ENCODE results near the gene CA9.

Gene CA9

DNA sequence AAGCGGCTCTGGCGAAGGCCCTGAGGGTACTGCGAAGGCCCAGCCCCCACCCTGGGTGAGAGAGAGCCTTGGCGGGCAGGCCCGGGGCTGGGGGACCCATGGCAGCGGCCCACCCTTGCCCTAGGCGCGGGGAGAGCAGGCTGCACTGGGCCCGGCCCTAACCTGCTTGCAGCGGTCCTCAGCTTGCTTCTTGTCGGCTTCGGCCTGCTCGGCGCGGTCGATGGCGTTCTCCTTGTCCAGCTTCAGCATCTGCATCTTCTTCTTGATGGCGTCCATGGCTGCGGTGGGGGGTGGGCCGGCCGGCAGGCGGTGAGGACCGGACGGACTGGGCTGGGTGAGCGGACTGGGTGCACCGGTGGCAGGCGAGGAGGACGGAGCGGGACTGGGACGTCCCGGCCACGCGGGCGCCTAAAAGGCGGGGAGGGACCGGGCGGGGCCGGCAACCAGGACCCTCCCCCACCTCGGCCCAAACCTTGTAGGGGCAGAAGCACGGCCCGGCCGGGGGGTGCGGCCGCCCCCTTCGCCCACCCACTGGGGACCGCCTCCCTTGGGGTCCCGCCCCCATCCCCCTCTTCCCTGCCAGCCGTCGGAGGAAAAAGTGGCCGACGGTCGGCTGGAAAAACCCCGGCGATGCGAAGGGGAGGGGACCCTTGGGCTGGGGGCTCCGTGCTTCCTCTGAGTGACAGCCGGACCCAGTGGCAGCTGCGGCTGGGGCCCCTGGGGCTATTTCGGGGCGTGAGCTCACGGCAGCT is 16.0 kb downstream of the CA9 start, which contains the start of gene TPM2:
Gene TPM2 (minus strand): TSS at position 384 of the 752 bp plus-strand sequence. CDS start 108 bp downstream, at position 276.
- no peak for DNase-seq (ENCODE audit: extremely low spot score, insufficient read length, low read depth)
- FAIRE-seq, result no peak

DNA sequence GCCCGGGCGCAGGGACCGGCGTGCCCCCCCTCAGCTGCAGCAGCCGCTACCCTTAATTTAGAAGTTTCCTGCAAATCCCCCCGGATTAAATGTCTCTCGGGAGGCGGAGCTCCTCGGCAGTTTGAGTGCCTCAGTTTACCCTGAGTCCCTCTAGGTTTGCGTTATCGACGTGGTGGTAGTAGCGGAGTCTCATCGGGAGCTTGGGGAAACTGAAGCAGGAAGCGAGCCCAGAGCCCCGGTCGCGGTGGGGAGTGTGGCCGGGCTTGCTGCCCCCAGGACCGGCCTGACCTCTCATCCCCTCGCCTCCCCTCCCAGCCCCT is 16.5 kb downstream of the CA9 start:
- FAIRE-seq (no peak), DNase-seq (ENCODE audit: extremely low spot score, insufficient read length, low read depth) (peak; percentile 29)

DNA sequence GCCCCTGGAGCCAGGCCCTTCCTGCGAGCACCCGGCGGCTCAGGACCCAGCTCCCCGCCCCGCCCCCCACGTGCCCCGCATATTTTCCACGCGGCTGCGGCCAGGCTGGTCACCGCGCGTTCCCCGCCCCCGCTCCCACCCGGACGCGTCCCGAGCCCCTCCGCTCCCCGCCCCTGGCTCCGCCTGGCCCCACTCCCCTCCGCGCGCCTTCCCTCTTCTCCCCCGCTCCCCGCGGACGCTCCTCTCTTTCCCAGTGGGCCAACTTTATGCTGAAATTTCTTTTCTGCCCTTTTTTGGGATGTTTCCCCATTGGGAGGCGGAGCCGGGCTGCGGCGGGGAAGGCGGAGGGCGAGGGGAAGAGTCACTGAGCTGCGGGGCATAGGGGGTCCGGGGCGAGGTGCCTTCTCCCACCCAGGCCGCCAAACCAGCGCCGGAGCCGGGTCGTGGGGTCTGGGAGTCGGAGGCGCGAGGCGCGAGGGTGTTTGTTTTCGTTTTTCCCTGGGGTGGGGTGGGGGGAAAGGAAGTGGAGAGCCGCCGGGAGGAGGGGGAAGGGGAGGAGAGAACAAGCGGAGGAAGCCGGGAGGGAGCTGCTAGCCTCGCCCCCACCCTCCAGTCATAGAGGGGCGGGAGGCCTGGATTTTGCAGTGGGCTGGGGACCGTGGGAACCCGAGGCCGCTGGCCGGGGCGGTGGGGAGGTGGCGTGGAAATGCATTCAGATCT is 17.0 kb downstream of the CA9 start:
- DNase-seq (ENCODE audit: extremely low spot score, insufficient read length, low read depth), result no peak
- no peak for FAIRE-seq

DNA sequence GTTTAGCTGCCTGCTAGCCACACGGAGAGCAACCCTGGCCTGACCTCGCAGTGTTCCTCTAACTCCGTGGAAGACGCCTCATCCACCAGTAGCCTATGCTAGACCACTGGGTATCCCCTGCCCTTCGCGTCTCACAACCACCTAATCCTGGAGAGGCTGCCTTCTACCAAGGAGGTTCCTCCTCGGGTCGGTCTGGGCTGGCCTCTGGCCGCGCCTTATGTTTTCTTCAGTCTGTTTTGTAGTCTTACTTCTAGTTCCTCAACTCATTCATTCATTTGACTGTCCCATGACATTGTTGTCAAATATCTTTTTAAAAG is 17.6 kb downstream of the CA9 start:
- FAIRE-seq, result no peak
- DNase-seq (ENCODE audit: extremely low spot score, insufficient read length, low read depth), result no peak

DNA sequence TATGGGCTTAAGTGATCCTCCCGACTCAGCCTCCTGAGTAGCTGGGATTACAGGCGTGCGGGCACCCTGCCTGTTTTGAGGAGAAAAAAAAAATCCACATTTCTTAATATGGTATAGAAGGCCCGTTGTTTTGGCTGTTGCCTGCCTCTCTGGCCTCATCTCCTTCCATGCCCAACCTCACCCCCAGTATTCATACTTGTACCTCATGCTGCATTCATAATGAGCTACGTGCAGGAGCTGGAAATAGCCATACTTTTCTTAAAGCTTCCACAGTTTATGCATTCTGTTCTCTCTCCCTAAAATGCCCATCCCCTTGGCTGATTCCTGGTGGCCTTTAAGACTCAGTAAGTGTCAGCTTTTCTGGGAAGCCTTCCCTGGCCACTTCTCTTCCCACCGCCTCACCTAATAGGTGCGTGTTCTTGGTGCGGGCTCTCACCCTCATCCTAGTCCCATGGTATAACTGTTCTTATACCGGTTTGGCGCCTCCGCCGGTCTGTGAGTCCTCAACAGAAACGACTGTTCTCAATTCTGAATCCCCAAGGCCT is 18.1 kb downstream of the CA9 start:
- FAIRE-seq (no peak), DNase-seq (ENCODE audit: extremely low spot score, insufficient read length, low read depth) (no peak)

DNA sequence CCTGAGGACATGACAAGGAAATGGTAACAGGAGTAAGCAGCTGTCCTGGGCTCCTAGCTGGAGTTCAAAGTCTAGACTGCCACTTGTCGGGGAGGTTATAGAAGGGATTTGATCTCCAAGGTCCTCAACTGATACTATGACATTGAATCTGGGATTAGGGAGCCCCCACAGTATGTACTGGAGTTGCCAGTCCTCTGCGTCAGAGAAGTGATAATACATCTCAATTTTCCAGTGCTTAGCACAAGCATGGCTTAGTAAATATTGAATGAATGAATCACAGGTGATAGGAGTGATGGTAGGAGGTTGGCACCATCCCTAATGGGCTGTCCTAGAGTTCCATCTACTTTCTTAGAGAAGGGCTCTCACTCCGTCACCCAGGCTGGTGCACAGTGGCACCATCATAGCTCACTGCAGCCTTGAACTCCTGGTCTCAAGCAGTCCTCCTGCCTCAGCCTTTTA is 22.2 kb downstream of the CA9 start:
- no peak for FAIRE-seq

DNA sequence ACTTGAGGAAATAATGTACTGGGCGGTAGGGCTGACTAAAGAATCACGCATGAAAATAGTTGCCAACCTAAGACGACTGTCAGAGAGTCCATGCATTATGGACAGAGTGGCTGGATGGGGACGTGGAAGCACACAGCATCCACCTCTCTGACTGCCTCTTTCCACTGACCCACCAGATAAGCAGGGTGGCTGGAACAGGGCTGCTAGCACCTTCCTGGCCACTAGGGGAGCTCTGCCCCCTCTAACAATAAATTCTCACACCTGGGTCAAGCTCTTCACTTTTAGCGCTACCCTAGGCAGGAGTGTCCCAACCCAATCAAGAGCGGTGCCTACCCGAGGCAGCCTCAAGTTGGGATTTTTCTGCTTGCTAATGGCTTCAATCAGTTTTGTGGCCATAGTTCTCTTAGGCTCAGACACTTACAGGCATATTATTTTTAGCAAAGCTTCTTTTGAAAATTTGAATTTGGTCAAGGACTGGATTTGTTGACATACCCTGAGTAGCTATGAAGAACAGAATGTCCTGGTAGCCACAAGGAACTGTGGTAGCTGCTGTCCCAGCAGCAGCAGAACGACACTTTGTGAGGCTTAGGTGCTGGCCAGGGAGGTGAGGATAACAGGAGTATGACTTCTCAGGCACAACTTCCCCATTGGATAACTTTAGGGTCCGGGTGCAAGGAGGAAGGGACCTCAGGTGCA is 22.9 kb downstream of the CA9 start:
- DNase-seq (ENCODE audit: extremely low spot score, insufficient read length, low read depth) (peak; percentile 60), FAIRE-seq (peak; percentile 84)

More for the DNA sequence above, 22.2 kb downstream of the CA9 start:
- no peak for DNase-seq (ENCODE audit: extremely low spot score, insufficient read length, low read depth)

DNA sequence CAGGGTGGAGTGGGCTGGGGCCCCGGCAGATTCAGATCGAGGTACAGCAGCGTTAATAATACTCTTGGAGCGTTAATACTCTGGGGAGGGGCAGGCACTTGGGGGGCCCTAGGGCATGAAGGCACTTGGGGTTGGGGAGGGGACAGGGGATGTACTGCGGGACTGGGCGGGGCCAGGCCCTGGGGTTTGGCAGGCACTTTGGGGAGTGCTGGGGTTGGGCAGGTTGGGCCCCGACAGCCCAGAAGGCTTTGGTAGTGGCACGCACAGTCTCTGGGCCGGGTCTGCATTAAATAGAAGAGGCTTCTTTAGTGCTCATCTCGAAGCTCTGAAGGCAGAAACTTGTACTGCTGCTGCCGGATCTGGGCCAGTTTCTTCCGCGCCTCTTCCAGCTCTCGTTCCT is 23.8 kb downstream of the CA9 start:
- FAIRE-seq, result no peak
- no peak for DNase-seq (ENCODE audit: extremely low spot score, insufficient read length, low read depth)

DNA sequence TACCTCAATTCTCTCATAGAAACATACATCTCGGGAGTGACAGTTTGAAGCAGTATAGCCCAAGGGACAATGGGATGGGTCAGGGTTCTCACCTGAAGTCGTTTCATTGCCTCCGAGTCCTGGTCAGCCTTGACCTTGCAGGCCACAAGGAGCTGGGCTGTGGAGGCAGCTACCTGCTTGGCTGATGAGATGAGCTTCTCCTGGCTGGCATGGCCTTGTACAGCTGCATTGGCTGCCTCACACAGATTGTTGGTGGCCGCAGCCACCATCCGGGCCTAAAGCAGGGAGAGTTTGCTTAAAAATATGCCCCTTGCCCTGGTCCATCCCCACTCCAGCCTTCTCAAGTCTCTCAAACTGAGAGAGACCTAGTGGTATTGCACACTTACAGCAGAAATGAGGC is 24.5 kb downstream of the CA9 start:
- DNase-seq (ENCODE audit: extremely low spot score, insufficient read length, low read depth), result no peak
- FAIRE-seq, result no peak

DNA sequence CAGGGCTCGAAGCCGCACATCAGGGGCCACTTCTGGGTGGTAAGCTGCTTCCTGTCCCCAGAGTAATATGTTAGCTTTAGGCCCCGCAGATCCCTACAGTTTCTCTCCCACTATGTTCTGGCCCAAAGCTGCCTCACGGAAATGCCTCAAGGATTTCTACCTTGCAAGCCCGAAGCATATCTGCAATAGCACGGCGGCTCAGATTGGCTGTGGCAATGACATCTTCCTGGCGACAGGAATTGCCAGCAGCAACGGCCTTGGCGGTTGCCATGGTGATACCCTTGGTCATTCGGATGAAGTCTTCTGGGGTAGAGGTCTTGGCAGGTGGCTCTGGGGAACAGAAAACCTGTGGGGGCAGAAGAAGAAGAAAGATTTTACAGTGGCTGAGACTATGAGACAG is 26.3 kb downstream of the CA9 start:
- no peak for FAIRE-seq
- DNase-seq (ENCODE audit: extremely low spot score, insufficient read length, low read depth), result no peak

DNA sequence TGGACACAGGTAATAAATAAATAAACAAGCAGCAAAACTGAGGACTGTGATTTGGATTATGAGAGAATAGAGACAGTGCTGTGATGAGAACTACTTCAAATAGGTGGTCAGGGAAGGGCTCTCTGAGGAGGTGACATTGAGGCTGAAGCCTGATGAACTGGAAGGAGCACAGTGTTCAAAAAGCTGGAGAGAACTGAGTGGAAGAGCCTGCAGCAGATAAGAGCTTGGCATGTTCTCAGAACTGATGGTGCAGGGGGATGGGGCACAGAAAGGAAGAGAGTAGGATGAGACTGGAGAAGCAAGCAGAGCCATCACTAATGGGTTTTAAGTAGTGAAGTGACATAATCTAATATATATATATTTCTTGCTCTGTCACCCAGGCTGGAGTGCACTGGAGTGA is 27.2 kb downstream of the CA9 start:
- FAIRE-seq (no peak), DNase-seq (ENCODE audit: extremely low spot score, insufficient read length, low read depth) (no peak)

DNA sequence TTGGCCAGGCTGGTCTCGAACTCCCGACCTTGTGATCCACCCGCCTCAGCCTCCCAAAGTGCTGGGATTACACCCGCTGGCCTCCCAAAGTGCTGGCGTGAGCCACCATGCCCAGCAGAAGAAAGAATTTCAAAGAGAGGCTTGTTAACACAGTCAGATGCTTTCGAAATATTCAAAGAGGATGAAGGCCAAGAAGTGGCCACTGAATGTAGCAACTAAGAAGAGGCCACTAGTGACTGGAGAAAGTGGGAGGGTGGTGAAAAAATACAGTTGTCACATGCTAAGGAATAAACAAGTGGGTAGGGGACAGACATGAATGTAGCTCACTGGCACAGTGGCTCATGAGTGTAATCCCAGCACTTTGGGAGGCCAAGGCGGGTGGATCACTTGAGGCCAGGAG is 29.0 kb downstream of the CA9 start:
- DNase-seq (ENCODE audit: extremely low spot score, insufficient read length, low read depth) (no peak), FAIRE-seq (no peak)

DNA sequence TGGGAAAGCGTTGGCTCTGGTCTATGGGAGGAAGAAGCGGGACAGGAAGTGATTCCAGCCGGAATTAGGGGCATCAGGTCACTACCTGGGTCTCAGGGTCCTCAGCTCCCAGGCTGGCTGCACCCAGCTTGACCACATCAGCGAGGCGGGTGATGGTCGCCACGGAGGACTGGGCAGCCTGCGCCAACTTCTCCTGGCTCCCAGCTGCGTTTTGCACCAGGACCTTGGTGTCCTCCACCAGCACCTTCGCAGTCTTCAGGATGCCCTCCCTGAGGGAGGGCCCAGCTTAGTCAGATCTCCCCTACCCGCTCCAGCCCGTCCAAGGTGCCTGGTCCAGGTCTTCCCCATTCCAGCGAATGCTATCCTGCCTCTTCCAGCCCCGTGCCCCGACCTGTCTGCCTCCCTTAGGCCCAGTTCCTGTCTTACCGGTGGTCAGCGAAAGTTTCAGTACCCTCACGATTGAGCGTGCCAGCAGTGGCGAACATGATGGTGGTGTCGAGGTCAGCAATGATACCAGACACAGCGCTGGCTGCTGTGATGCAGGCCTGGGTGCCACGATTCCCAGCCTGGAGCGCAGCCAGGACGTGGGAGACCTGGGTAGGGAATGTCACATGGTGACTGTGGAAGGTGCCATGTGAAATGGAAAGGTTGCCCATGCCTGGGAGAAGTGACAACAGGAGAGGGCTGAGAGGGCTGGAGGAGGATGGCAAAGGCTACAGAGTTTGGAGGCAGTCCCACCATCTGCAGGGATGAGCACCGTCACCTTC is 30.4 kb downstream of the CA9 start:
- FAIRE-seq, result no peak
- DNase-seq (ENCODE audit: extremely low spot score, insufficient read length, low read depth), result no peak

DNA sequence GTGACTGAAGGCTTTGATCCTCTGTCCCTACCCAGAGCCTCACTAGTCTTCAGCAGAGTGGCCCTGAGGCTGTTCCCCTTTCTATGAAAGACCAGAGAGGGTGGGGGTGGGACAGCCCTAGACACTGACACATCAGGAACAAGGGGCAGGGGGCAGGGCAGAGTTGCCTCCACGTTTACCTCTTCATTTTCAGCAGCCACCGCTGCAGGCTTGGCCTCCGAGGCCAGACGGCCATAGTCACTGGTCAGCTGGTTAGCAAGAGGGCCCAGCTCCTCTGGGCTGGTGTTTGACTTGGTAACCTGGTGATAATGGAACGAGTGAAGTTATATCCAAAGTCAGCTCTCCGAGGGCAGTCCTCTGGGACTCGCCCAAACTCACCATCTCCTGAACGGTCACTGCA is 31.6 kb downstream of the CA9 start:
- no peak for DNase-seq (ENCODE audit: extremely low spot score, insufficient read length, low read depth)

DNA sequence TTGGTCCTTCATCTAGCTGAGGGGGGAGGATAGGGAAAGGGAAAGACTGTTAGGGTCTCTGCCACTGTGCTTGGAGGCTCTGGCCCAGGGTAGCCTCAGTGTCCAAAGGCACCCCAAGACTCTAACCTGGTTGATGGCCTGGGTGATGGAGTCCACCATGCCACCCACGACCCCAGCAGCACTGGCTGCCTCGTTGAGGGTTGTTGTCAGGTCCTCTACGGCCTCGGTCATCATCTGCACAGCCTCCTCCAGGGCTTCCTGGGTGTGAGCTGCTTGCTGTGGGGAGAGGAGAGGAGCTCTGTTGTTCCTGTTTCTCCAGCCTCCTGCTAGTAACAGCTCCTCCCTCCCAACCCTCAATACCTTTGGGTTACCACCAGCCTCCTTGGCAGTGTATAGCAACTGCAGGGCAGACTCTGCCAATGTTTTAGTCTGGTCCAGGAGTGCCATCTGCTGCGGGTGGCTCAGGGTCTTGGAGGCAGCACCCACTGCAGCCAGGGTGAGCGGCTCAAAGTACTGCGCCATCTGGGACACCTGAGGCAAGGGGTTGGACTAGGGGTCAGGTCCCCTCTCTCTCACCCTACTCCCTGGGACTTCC is 32.2 kb downstream of the CA9 start:
- FAIRE-seq, result no peak
- no peak for DNase-seq (ENCODE audit: extremely low spot score, insufficient read length, low read depth)

More for the DNA sequence above, 31.6 kb downstream of the CA9 start:
- FAIRE-seq, result no peak

DNA sequence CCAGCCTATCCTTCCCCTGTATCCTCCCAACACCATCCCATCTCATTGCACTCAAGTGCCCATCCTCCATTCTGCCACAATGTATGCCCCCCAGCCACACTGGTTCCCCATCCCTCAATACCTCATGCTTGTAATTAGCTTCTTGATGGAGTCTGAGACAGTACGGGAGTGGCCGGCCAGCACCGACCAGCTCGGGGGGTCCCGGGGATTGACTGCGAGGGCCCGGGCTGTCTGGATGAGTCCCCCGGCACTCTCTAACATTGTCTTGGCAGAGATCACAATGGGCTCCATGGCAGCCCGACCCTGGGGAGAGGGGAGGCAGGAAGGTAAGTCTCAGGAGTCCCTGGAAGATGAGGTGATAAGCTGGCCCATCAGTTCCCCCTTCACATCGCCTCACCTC is 33.2 kb downstream of the CA9 start:
- FAIRE-seq (no peak), DNase-seq (ENCODE audit: extremely low spot score, insufficient read length, low read depth) (no peak)

DNA sequence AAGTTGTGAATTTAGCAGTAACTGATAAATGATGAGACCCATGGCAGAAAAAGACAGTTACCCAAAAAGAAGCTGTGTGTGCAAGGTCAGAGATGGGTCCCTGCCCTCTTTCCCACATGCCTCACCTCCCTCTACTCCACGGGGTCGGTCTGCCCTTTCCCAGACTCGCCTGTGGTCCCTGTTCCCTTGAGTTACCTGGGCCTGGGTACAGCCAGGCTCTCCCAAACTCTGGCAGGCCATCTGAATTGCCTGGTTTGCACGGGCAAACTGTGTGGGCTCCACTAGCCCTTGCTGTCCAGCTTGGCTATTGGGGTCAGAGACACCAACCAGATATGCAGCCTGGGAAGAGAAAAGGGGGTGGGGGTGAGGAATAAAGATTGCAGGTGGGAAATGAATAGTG is 34.4 kb downstream of the CA9 start:
- no peak for FAIRE-seq

DNA sequence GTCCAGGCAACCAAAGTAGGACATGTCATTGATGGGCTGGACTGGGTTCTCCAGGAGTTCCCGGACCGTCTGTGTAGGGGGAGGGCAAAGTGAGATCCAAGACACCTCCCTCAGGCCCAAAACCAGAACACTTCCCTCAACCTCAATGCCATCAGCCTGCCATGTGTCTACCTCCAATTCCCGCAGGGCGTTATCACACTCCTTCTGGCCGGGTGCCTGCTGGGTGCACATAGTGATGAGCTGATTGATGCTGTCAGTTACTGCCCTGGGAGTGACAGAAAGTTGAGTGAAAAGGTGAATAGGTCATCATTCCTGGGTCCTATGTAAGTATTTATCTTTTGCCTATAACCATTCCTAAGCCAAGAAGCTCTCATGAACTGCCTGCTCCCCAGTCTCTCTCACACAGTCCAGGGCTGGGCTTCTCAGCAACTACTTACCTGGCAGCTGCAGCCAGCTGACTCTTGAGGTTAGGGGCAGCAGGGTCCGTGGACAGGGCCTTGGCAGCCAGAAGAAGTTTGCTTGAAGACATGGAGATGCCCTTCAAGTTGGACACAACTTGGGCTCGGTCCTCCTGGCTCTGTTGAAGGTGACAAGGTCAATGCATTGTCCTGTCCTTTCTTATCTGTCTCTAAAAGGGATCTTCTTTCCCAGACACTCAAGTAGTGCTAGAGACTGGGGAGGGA is 37.2 kb downstream of the CA9 start:
- FAIRE-seq (no peak), DNase-seq (ENCODE audit: extremely low spot score, insufficient read length, low read depth) (no peak)

More for the DNA sequence above, 34.4 kb downstream of the CA9 start:
- no peak for DNase-seq (ENCODE audit: extremely low spot score, insufficient read length, low read depth)
